GM12891 (cell line): ENCODE data around the gene RNU2-63P.

Source experiments
- POLR2A ChIP-seq: IDR thresholded peaks from 2 replicates; pipeline ENCODE4 v1.6.1; 2011; ENCODE audit warnings: low read depth, low read length, control low read depth
- POLR2AphosphoS5 ChIP-seq: IDR thresholded peaks from 2 replicates; pipeline ENCODE4 v1.6.1; 2011; ENCODE audit warnings: low read depth, low read length, control low read depth
- POU2F2 ChIP-seq: IDR thresholded peaks from 2 replicates; pipeline ENCODE4 v1.6.1; 2011; ENCODE audit warnings: low read depth, mild to moderate bottlenecking, control low read depth, low read length, moderate library complexity
- SPI1 ChIP-seq: IDR thresholded peaks from 2 replicates; pipeline ENCODE4 v1.6.1; 2011; ENCODE audit warnings: low read depth, low read length, control low read depth
- TAF1 ChIP-seq: IDR thresholded peaks from 2 replicates; pipeline ENCODE4 v1.6.1; 2011; ENCODE audit warnings: low read depth, low read length, control low read depth

- TF ChIP-seq POLR2AphosphoS5 = no peak
- TF ChIP-seq POLR2A = no peak
- no peak for TF ChIP-seq SPI1
- no peak for TF ChIP-seq TAF1
- no peak for TF ChIP-seq POU2F2
Observed at GRCh38 chr2:88036182-88036581, 19.8 kb upstream of the RNU2-63P start.
